ENCODE data around the gene KCNC4.

Gene KCNC4

DNA sequence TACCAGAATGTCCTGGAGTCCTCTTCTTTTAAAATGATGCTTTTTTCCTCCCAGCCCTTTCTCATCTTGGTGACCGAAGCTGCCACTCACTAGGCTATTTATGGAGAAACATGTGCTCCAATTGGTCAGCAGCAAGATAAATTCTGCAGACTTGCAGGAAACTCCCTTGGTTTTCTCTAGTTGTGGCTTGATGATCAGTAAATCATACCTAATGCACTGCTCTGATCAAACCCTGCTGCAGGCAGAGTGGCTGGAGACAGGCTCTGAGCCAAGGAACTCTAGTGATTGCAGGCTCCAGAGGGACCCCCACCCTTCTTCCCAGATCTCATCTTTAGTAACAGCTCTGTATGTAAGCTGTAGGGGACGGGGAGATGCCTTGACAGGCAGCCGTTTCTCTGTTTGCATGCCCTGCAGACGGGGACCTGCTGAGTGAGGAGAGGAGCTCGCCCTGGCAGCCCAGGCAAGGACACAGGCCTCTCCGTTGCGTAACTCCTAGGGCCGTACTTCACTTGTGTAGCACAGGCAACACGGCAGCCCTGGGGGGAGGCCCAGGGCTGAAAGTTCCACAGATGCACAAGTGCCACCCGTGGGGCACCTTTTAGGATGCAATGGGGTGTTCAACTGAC lies 45.3 kb upstream of the KCNC4 start:
- TF ChIP-seq, protein P1, sequence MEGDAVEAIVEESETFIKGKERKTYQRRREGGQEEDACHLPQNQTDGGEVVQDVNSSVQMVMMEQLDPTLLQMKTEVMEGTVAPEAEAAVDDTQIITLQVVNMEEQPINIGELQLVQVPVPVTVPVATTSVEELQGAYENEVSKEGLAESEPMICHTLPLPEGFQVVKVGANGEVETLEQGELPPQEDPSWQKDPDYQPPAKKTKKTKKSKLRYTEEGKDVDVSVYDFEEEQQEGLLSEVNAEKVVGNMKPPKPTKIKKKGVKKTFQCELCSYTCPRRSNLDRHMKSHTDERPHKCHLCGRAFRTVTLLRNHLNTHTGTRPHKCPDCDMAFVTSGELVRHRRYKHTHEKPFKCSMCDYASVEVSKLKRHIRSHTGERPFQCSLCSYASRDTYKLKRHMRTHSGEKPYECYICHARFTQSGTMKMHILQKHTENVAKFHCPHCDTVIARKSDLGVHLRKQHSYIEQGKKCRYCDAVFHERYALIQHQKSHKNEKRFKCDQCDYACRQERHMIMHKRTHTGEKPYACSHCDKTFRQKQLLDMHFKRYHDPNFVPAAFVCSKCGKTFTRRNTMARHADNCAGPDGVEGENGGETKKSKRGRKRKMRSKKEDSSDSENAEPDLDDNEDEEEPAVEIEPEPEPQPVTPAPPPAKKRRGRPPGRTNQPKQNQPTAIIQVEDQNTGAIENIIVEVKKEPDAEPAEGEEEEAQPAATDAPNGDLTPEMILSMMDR (IDR thresholded peaks at IDR 0.05; ENCODE audit: poor library complexity, severe bottlenecking): no peak
- no peaks in the 10 kb centered on the region for H3K27me3 ChIP-seq (ENCODE audit: insufficient read depth, poor library complexity, severe bottlenecking)
- no peaks in the 10 kb centered on the region for H3K4me1 ChIP-seq (ENCODE audit: insufficient read depth, poor library complexity, severe bottlenecking)
- no peak overlapping the region for H3K27ac ChIP-seq (ENCODE audit: poor library complexity, severe bottlenecking)
- DNase-seq (ENCODE audit: low spot score) (no peak), ATAC-seq (ENCODE audit: low read depth) (no peak)
- no peak overlapping the region for H3K4me3 ChIP-seq (ENCODE audit: severe bottlenecking)
- H3K9me3 ChIP-seq (ENCODE audit: severe bottlenecking): no peaks in the 10 kb centered on the region
- H3K36me3 ChIP-seq (ENCODE audit: low read depth): no peaks in the 10 kb centered on the region

DNA sequence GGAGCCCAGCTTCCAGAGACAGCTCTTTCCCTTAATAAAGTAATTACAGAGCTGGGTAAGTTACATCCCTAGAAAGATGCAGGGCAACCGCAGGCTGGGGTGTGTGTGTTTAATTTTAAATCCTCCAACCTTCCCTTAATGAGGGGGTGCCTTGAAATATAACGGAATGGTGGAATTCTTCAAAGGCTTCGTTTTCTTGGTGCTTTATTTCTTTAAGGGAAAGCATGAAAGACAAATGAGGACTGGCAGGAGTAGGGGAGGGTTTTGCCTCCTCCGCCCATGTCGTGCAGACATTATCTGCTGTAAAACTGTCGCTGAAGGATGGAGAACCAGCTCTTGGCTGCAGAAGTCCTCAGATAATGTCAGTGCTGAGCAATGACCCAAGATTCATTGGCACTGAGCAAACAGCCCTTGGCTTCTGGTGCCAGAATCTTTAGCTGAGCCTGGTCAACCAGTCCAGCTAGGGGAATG lies 44.3 kb upstream of the KCNC4 start:
- TF ChIP-seq, protein P1 (IDR thresholded peaks at IDR 0.05; ENCODE audit: poor library complexity, severe bottlenecking): no peak
- no peaks in the 10 kb centered on the region for H3K36me3 ChIP-seq (ENCODE audit: low read depth)
- ATAC-seq (ENCODE audit: low read depth): no peak
- H3K27ac ChIP-seq (ENCODE audit: poor library complexity, severe bottlenecking): no peak overlapping the region
- DNase-seq (ENCODE audit: low spot score): no peak
- no peaks in the 10 kb centered on the region for H3K27me3 ChIP-seq (ENCODE audit: insufficient read depth, poor library complexity, severe bottlenecking)
- H3K4me3 ChIP-seq (ENCODE audit: severe bottlenecking): no peak overlapping the region
- no peaks in the 10 kb centered on the region for H3K9me3 ChIP-seq (ENCODE audit: severe bottlenecking)
- H3K4me1 ChIP-seq (ENCODE audit: insufficient read depth, poor library complexity, severe bottlenecking): no peaks in the 10 kb centered on the region

DNA sequence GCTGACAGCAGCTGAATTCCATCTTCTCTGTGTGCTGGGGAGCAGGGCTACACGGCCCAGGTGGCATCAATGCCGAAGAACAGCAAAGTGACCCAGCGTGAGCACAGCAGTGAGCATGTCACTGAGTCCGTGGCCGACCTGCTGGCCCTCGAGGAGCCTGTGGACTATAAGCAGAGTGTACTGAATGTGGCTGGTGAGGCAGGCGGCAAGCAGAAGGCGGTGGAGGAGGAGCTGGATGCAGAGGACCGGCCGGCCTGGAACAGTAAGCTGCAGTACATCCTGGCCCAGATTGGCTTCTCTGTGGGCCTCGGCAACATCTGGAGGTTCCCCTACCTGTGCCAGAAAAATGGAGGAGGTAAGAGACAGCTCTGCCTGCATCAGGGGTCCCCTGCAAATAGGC lies 43.3 kb upstream of the KCNC4 start:
- DNase-seq (ENCODE audit: low spot score) (no peak), ATAC-seq (ENCODE audit: low read depth) (no peak)
- Histone ChIP-seq H3K9me3 (ENCODE audit: severe bottlenecking) (no peaks in the 10 kb centered on the region), H3K27ac (ENCODE audit: poor library complexity, severe bottlenecking) (no peak overlapping the region), H3K36me3 (ENCODE audit: low read depth) (no peaks in the 10 kb centered on the region), H3K4me3 (ENCODE audit: severe bottlenecking) (no peak overlapping the region), H3K27me3 (ENCODE audit: insufficient read depth, poor library complexity, severe bottlenecking) (no peaks in the 10 kb centered on the region), H3K4me1 (ENCODE audit: insufficient read depth, poor library complexity, severe bottlenecking) (no peaks in the 10 kb centered on the region)
- TF ChIP-seq, protein P1 (IDR thresholded peaks at IDR 0.05; ENCODE audit: poor library complexity, severe bottlenecking): no peak

DNA sequence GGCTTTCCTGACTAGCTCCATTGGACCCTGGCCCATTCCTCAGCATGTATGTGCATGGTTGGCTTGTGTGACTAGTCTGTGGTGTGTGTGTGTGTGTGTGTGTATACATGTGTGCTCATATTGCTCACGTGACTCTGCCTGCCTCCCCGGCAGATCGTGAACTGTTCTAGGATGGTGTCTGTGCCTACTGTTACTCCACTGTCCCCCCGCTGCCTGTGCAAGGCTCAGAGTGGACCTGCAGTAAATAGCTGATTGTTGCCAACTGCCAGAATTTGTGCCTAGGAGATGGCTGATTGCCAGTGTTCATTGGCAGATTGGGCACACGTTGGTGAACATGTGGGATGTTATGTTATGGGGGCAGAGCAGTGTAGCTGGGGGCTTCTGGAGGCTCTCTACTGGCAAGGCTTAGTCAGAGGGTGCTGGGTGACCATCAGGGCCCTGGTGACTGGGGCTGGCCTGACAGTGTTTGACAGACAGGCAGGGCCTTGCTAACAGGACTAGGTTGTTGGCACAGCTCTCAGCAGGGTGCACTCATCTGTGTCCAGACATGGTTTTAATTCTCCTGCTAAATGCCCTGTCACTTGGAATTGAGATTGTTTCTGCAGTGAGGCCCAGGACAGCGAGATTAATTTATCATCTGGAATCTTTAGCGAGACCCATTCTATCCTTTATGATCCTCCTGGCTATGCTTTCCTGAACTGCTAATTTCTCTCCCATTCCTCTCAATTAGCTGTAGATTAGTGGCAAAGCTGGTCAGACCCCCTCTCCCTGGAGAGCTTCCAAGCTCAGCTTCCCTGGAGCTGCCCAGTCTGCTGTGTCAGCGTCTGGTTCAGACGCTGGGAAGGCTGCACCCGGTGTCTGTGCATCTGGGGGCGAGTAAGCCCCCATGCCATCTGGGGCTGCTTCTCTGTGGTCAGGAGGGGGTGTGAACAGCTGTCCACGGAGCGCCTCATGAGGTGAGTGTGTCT lies 39.1 kb upstream of the KCNC4 start:
- TF ChIP-seq, protein P1 (IDR thresholded peaks at IDR 0.05; ENCODE audit: poor library complexity, severe bottlenecking): no peak
- Histone ChIP-seq H3K4me1 (ENCODE audit: insufficient read depth, poor library complexity, severe bottlenecking) (no peaks in the 10 kb centered on the region), H3K27me3 (ENCODE audit: insufficient read depth, poor library complexity, severe bottlenecking) (no peaks in the 10 kb centered on the region), H3K4me3 (ENCODE audit: severe bottlenecking) (no peak overlapping the region), H3K36me3 (ENCODE audit: low read depth) (no peaks in the 10 kb centered on the region), H3K27ac (ENCODE audit: poor library complexity, severe bottlenecking) (no peak overlapping the region), H3K9me3 (ENCODE audit: severe bottlenecking) (no peaks in the 10 kb centered on the region)
- ATAC-seq (ENCODE audit: low read depth) (no peak), DNase-seq (ENCODE audit: low spot score) (no peak)
